Spleen (tissue), 7 donors: Measurements from ENCODE around the gene NUMB.

Source experiments
- CTCF ChIP-seq, 11 experiments: fragments of 200-600 bp in 7 of 11; fragments of 450-650 bp in 4 of 11; sonication (generic) in 4 of 11; IDR thresholded peaks in 8 of 11; conservative IDR thresholded peaks in 3 of 11; 1 replicate in 7 of 11; 2 replicates in 4 of 11; pipeline versions ENCODE4 v1.4.0 to v1.8.0; 2016 to 2021; ENCODE audit warnings: antibody characterized with exemption in 11 of 11, inconsistent platforms in 4 of 11, mild to moderate bottlenecking in 1 of 11
- POLR2A ChIP-seq, 3 donors: fragments of 450-650 bp; IDR thresholded peaks; one replicate each; pipeline ENCODE4 v1.5.1; 2017; ENCODE audit warnings: antibody characterized with exemption in 3 of 3, mild to moderate bottlenecking in 1 of 3
- POLR2AphosphoS5 ChIP-seq, 3 donors: sonication (generic); formaldehyde crosslinking; IDR thresholded peaks; one replicate each; pipeline ENCODE4 v1.5.1; 2017; ENCODE audit warnings: antibody characterized with exemption in 3 of 3
- donor health status: DM: no; HTN: no; CAD: no; lungs with moderate emphysema.
- donor health status: DM: no; HTN: no; CAD: no.
- donor health status: DM: no; HTN: no; CAD: no.

DNA sequence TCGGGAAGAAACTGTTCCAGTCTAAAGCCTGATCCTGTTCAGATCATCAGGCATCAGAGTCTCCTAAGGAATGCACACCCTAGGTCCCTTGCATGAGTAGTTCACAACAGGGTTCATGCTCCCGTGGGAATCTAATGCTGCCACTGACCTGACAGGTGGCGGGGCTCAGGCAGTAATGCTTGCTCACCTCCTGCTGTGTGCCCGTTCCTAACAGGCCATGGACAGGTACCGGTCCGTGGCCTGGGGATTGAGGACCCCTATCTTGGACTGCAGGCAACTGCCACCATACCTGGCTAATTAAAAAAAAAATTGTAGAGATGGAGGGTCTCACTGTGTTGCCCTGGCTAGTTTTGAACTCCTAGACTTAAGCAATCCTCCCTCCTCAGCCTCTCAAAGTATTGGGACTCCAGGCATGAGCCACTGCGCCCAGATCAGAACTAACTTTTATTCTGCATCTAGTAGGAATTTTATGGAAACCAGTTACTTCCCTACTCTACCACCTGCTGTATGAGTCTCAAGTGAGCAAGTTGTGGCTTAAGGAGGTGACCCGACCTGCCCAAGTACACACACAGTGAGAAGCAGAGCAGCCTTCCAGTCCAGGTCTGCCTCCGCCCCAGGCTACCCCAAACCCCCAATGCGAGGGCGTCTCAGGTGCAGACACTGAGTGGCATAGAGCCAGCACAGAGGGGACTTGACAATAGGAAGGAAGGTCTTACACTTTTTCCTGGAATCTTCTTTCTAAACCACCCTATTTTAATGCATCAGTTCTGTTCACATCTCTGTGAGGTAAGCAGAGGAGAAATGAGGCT, 223.6 kb downstream of the NUMB start:
- TF ChIP-seq CTCF (IDR thresholded peaks at IDR 0.05 in 8 of 11, conservative IDR thresholded peaks at IDR 0.05 in 3 of 11) (no peak), POLR2A (IDR thresholded peaks at IDR 0.05) (no peak), POLR2AphosphoS5 (IDR thresholded peaks at IDR 0.05) (no peak)
